ENCODE data around the gene GRID2IP. TPM values are rescaled to one million over a fixed set of nuclear protein-coding genes. Genes with fewer than 3 reads are reported as not detected.

Gene GRID2IP
- total and polyA plus RNA-seq, 8 donors, result 0.21 to 1.3 (median 1.1) TPM

GRCh38 chr7:6520163-6520981, 30.9 kb downstream of the GRID2IP start:
- no peak for TF ChIP-seq CTCF (IDR thresholded peaks at IDR 0.05)
- peaks cover 0 to 7% of the 10 kb centered on the region in 2 donors for H3K4me1 ChIP-seq
- ATAC-seq, result no peak
- no peak for DNase-seq
- H3K27me3 ChIP-seq, result peaks cover 0 to 59% of the 10 kb centered on the region in 2 donors
- no peaks in the 10 kb centered on the region for H3K9me3 ChIP-seq
- H3K27ac ChIP-seq, result no peak overlapping the region
- H3K4me3 ChIP-seq, result no peak overlapping the region
- no peaks in the 10 kb centered on the region for H3K36me3 ChIP-seq
- intact Hi-C loops (cut with DNase I), result no loop called here

DNA sequence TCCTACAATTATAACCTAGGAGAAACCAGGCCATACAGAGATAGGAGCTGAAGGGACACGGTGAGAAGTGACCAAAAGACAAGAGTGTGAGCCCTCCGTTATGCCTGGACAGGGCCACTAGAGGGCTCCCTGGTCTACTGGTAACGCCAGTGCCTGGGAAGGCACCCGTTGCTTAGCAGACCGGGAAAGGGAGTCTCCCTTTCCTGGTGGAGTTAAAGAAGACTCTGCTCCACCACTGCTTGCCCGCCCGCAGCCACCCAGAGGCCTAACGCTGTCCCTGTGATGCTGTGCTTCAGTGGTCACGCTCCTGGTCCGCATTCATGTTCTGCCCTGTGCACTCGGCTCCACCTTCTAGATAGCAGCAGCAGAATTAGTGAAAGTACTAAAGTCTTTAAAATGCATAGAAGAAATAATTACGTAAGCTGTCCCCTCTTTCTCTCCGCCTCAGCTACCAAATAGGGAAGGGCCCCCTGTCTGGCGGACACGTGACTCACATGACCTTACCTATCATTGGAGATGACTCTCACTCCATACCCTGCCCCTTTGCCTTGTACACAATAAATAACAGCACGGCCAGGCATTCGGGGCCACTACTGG, 34.8 kb downstream of the GRID2IP start:
- peaks cover 0 to 7% of the 10 kb centered on the region in 2 donors for H3K4me1 ChIP-seq
- peak; percentile 90 for ATAC-seq
- peaks cover 0 to 25% of the 10 kb centered on the region in 2 donors for H3K27me3 ChIP-seq
- no peaks in the 10 kb centered on the region for H3K9me3 ChIP-seq
- H3K4me3 ChIP-seq, result peak overlapping the region in 1 of 2 donors; percentile 18
- no peak overlapping the region for H3K27ac ChIP-seq
- peak; percentile 65 to 88 (median 84) for DNase-seq
- intact Hi-C loops (cut with DNase I), result loop anchor here in 1 of 2 donors (10.0 kb wide), 1 partner anchor 58 kb away; the partner anchor contains the start of gene ZDHHC4
- H3K36me3 ChIP-seq, result no peaks in the 10 kb centered on the region
- TF ChIP-seq CTCF (IDR thresholded peaks at IDR 0.05), result peak; percentile 86 to 89

GRCh38 chr7:6513541-6513940, 37.7 kb downstream of the GRID2IP start:
- no peaks in the 10 kb centered on the region for H3K9me3 ChIP-seq
- intact Hi-C loops (cut with DNase I), result loop anchor here in 1 of 2 donors (10.0 kb wide), 1 partner anchor 61 kb away; the partner anchor contains the start of gene ZDHHC4
- ATAC-seq, result no peak
- H3K27me3 ChIP-seq, result no peaks in the 10 kb centered on the region
- peaks cover 0 to 7% of the 10 kb centered on the region in 2 donors for H3K4me1 ChIP-seq
- H3K27ac ChIP-seq, result no peak overlapping the region
- no peaks in the 10 kb centered on the region for H3K36me3 ChIP-seq
- no peak for DNase-seq
- no peak for TF ChIP-seq CTCF (IDR thresholded peaks at IDR 0.05)
- no peak overlapping the region for H3K4me3 ChIP-seq

GRCh38 chr7:6512892-6513291, 38.4 kb downstream of the GRID2IP start:
- no peak for TF ChIP-seq CTCF (IDR thresholded peaks at IDR 0.05)
- Histone ChIP-seq H3K4me3 (no peak overlapping the region), H3K4me1 (peaks cover 0 to 7% of the 10 kb centered on the region in 2 donors), H3K9me3 (no peaks in the 10 kb centered on the region), H3K27ac (no peak overlapping the region), H3K27me3 (no peaks in the 10 kb centered on the region), H3K36me3 (no peaks in the 10 kb centered on the region)
- no peak for ATAC-seq
- no peak for DNase-seq
- intact Hi-C loops (cut with DNase I), result loop anchor here in 1 of 2 donors (10.0 kb wide), 1 partner anchor 62 kb away; the partner anchor contains the start of gene ZDHHC4
